Dendritic cell treated with granulocyte-macrophage colony-stimulating factor and Interleukin-4, amounts not matched to agents 40 ng/mL and 50 ng/mL, for 4 days (primary cell): ENCODE measurements around the gene RPS6KA4.
"Not testable (repeated sequence)": the region's sequence is repeated elsewhere in the genome, so short reads cannot be mapped to it uniquely, and the experiment has no call there.

Source experiments
- H3K27ac Mint-ChIP-seq: one replicate; pipeline ENCODE4 v1.8.0; 2022; ENCODE audit warnings: mild to moderate bottlenecking, mixed read lengths
- H3K27me3 Mint-ChIP-seq: one replicate; pipeline ENCODE4 v1.8.0; 2022; ENCODE audit warnings: mild to moderate bottlenecking, mixed read lengths
- H3K36me3 Mint-ChIP-seq: one replicate; pipeline ENCODE4 v1.8.0; 2022; ENCODE audit warnings: low read depth, mixed read lengths
- H3K4me1 Mint-ChIP-seq: one replicate; pipeline ENCODE4 v1.8.0; 2022; ENCODE audit warnings: low read depth, mixed read lengths
- H3K4me3 Mint-ChIP-seq: one replicate; pipeline ENCODE4 v1.8.0; 2022; ENCODE audit warnings: mild to moderate bottlenecking, moderate library complexity, mixed read lengths
- H3K9me3 Mint-ChIP-seq: one replicate; pipeline ENCODE4 v1.8.0; 2022; ENCODE audit warnings: mixed read lengths
- intact Hi-C: fragments of 100-400 bp; cut with micrococcal nuclease; formaldehyde crosslinking; loops from one replicate; pipeline ENCODE4 v1.15.0; 2022

The RPS6KA4 gene

GRCh38 chr11:64407630-64408029 lies 48.7 kb downstream of the RPS6KA4 start:
- Mint-ChIP-seq H3K4me1 (peaks cover 48% of the 10 kb centered on the region), H3K27ac (no peak overlapping the region), H3K9me3 (no peaks in the 10 kb centered on the region), H3K27me3 (no peaks in the 10 kb centered on the region), H3K4me3 (no peak overlapping the region), H3K36me3 (no peaks in the 10 kb centered on the region)
- intact Hi-C loops, result no loop called here

GRCh38 chr11:64409278-64409677 lies 50.3 kb downstream of the RPS6KA4 start:
- Mint-ChIP-seq H3K36me3 (no peaks in the 10 kb centered on the region), H3K27ac (peak overlapping the region; percentile 20), H3K4me3 (no peak overlapping the region), H3K9me3 (no peaks in the 10 kb centered on the region), H3K27me3 (no peaks in the 10 kb centered on the region), H3K4me1 (peaks cover 38% of the 10 kb centered on the region)
- intact Hi-C loops, result no loop called here

- peaks cover 35% of the 10 kb centered on the region for H3K4me1 Mint-ChIP-seq
- H3K4me3 Mint-ChIP-seq, result peak overlapping the region; percentile 44
- H3K27me3 Mint-ChIP-seq, result peaks cover 1% of the 10 kb centered on the region
- intact Hi-C loops, result loop anchor here (5.0 kb wide), 1 partner anchor 37 kb away; no protein-coding TSS in a partner anchor
- no peaks in the 10 kb centered on the region for H3K36me3 Mint-ChIP-seq
- H3K9me3 Mint-ChIP-seq, result no peaks in the 10 kb centered on the region
- H3K27ac Mint-ChIP-seq, result peak overlapping the region; percentile 20
Measured at GRCh38 chr11:64409707-64410403, 50.9 kb downstream of the RPS6KA4 start.

GRCh38 chr11:64410404-64410734 lies 51.4 kb downstream of the RPS6KA4 start:
- Mint-ChIP-seq H3K27ac (peak overlapping the region; percentile 20), H3K27me3 (peaks cover 4% of the 10 kb centered on the region), H3K36me3 (no peaks in the 10 kb centered on the region), H3K4me1 (peaks cover 37% of the 10 kb centered on the region), H3K9me3 (no peaks in the 10 kb centered on the region), H3K4me3 (peak overlapping the region; percentile 44)
- intact Hi-C loops, result loop anchor here (5.0 kb wide), 1 partner anchor 37 kb away; no protein-coding TSS in a partner anchor

- intact Hi-C loops, result loop anchor here (5.0 kb wide), 1 partner anchor 34 kb away; no protein-coding TSS in a partner anchor
- H3K4me1 Mint-ChIP-seq, result peaks cover 36% of the 10 kb centered on the region
- peaks cover 6% of the 10 kb centered on the region for H3K9me3 Mint-ChIP-seq
Measured at GRCh38 chr11:64413417-64413816, 54.5 kb downstream of the RPS6KA4 start.

GRCh38 chr11:64415286-64415685 lies 56.3 kb downstream of the RPS6KA4 start:
- H3K4me3 Mint-ChIP-seq, result no peak overlapping the region

More at GRCh38 chr11:64413417-64413816, 54.5 kb downstream of the RPS6KA4 start:
- no peaks in the 10 kb centered on the region for H3K36me3 Mint-ChIP-seq
- H3K27ac Mint-ChIP-seq, result no peak overlapping the region
- H3K4me3 Mint-ChIP-seq, result no peak overlapping the region
- H3K27me3 Mint-ChIP-seq, result peaks cover 4% of the 10 kb centered on the region

GRCh38 chr11:64415996-64416728 lies 57.2 kb downstream of the RPS6KA4 start:
- intact Hi-C loops, result no loop called here
- Mint-ChIP-seq H3K36me3 (no peaks in the 10 kb centered on the region), H3K9me3 (peaks cover 13% of the 10 kb centered on the region), H3K4me3 (no peak overlapping the region), H3K27me3 (peaks cover 4% of the 10 kb centered on the region), H3K4me1 (peaks cover 19% of the 10 kb centered on the region), H3K27ac (no peak overlapping the region)

More at GRCh38 chr11:64415286-64415685, 56.3 kb downstream of the RPS6KA4 start:
- intact Hi-C loops, result no loop called here
- Mint-ChIP-seq H3K9me3 (peaks cover 12% of the 10 kb centered on the region), H3K36me3 (no peaks in the 10 kb centered on the region), H3K27me3 (peaks cover 4% of the 10 kb centered on the region), H3K4me1 (peaks cover 28% of the 10 kb centered on the region), H3K27ac (no peak overlapping the region)

GRCh38 chr11:64418233-64418632 lies 59.3 kb downstream of the RPS6KA4 start:
- H3K27ac Mint-ChIP-seq, H3K36me3 Mint-ChIP-seq, H3K27me3 Mint-ChIP-seq, intact Hi-C loops, H3K4me3 Mint-ChIP-seq: not testable (repeated sequence)
- Mint-ChIP-seq H3K4me1 (peaks cover 15% of the 10 kb centered on the region), H3K9me3 (peaks cover 34% of the 10 kb centered on the region)

GRCh38 chr11:64419257-64419790 lies 60.4 kb downstream of the RPS6KA4 start:
- H3K9me3 Mint-ChIP-seq, result peaks cover 35% of the 10 kb centered on the region
- intact Hi-C loops, result no loop called here
- peaks cover 6% of the 10 kb centered on the region for H3K27me3 Mint-ChIP-seq
- no peak overlapping the region for H3K4me3 Mint-ChIP-seq
- no peak overlapping the region for H3K27ac Mint-ChIP-seq
- no peaks in the 10 kb centered on the region for H3K36me3 Mint-ChIP-seq
- H3K4me1 Mint-ChIP-seq, result peaks cover 15% of the 10 kb centered on the region

- intact Hi-C loops, result no loop called here
Measured at GRCh38 chr11:64419818-64420485, 61.0 kb downstream of the RPS6KA4 start.

More at GRCh38 chr11:64419818-64420485, 61.0 kb downstream of the RPS6KA4 start:
- peaks cover 35% of the 10 kb centered on the region for H3K9me3 Mint-ChIP-seq
- no peak overlapping the region for H3K27ac Mint-ChIP-seq
- H3K4me3 Mint-ChIP-seq, result no peak overlapping the region
- peaks cover 11% of the 10 kb centered on the region for H3K4me1 Mint-ChIP-seq
- peaks cover 4% of the 10 kb centered on the region for H3K27me3 Mint-ChIP-seq
- H3K36me3 Mint-ChIP-seq, result no peaks in the 10 kb centered on the region
